ENCODE results near the gene TMPRSS4. TPM values are rescaled to one million over a fixed set of nuclear protein-coding genes. Genes with fewer than 3 reads are reported as not detected.

TMPRSS4 gene
- total and polyA plus RNA-seq, 2 of the 4 experiments (the other 2 are of a cell fraction): not detected

DNA sequence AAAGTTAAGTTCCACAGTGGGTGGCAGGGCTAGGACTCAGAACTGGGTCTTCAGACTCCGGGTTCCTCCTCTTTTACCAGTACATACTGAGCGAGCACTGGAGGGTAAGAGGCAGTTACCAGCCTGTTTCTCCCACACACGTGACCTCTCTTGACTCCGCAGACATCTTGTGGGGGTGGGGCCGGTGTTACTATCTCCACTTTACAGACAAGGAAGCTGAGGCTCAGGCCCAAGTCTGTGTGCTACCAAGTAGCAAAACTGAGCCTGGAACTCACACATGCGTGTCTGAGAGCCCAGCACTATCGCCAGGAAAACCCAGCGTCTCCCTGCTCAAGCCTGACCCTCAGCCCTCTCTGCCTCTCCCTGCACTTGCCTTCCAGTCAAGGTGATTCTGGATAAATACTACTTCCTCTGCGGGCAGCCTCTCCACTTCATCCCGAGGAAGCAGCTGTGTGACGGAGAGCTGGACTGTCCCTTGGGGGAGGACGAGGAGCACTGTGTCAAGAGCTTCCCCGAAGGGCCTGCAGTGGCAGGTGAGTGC, 25.9 kb downstream of the TMPRSS4 start:
- Histone ChIP-seq H4K20me1 (ENCODE audit: insufficient read depth, low read length) (no peaks in the 10 kb centered on the region), H4K5ac (ENCODE audit: low read depth, low read length) (no peak overlapping the region), H3K27ac (ENCODE audit: insufficient read depth, low read length) (no peak overlapping the region), H3K4me2 (ENCODE audit: low read depth, low read length) (no peak overlapping the region), H3K4me1 (ENCODE audit: control insufficient read depth, insufficient read depth, low read length) (no peaks in the 10 kb centered on the region), H3K56ac (ENCODE audit: extremely low read depth, insufficient read depth, low read length) (no peak overlapping the region), H3K36me3 (ENCODE audit: control insufficient read depth, insufficient read depth, low read length) (no peaks in the 10 kb centered on the region), H2BK120ac (ENCODE audit: low read depth, low read length) (no peak overlapping the region), H3K4me3 (ENCODE audit: insufficient read depth, low read depth, low read length) (no peak overlapping the region), H3K9me3 (ENCODE audit: control insufficient read depth, insufficient read depth, low read length) (no peaks in the 10 kb centered on the region), H3K9me1 (ENCODE audit: insufficient read depth, low read length) (no peaks in the 10 kb centered on the region), H3K9ac (ENCODE audit: low read depth, low read length) (no peak overlapping the region), H3K18ac (ENCODE audit: low read depth, low read length) (no peak overlapping the region), H2BK15ac (ENCODE audit: low read depth, low read length) (no peak overlapping the region), H2AK5ac (ENCODE audit: low read depth, low read length) (no peak overlapping the region), H3K79me1 (ENCODE audit: low read depth in 1 of 2, low read length in 2 of 2) (no peaks in the 10 kb centered on the region), H2AFZ (replicated peaks; ENCODE audit: low read length, poor library complexity) (no peak overlapping the region), H3K27me3 (ENCODE audit: control insufficient read depth, insufficient read depth, low read length) (peaks cover 7% of the 10 kb centered on the region; the same call in 1 of the 2 replicates), H2BK20ac (ENCODE audit: low read depth, low read length) (no peak overlapping the region), H3K23ac (ENCODE audit: low read depth, low read length) (no peak overlapping the region), H2AK9ac (replicated peaks; ENCODE audit: low read depth, low read length, poor library complexity) (no peak overlapping the region), H3K14ac (replicated peaks; ENCODE audit: low read depth, low read length) (no peak overlapping the region), H2BK5ac (ENCODE audit: low read depth, low read length, poor library complexity, severe bottlenecking) (no peak overlapping the region), H4K8ac (ENCODE audit: low read depth in 2 of 2, low read length in 2 of 2) (no peak overlapping the region), H3K4ac (ENCODE audit: low read depth, low read length) (no peak overlapping the region), H4K91ac (ENCODE audit: insufficient read depth, low read depth, low read length) (no peak overlapping the region)
- WGBS, 2 experiments (ENCODE audit: extremely low coverage in 2 of 2, insufficient read length in 1 of 2): 53% methylated on average over 3 of the region's 13 CpGs; no CpG with 5 or more reads in 1 of the 2 experiments
- ChIA-PET CTCF (no interaction called here), POLR2A (ENCODE audit: unreplicated experiment) (no interaction called here)
- in situ Hi-C loops (cut with MboI; ENCODE audit: low sequenced_read_pairs): no loop called here
- no TSS peak for BruUV-seq (replicated peaks)
- DNase-seq: no peak
- dilution Hi-C loops (cut with HindIII; ENCODE audit: low sequenced_read_pairs, unreplicated experiment): no loop called here
- no peak for ATAC-seq (ENCODE audit: low read depth)
- intact Hi-C loops (cut with micrococcal nuclease): no loop called here
- TF ChIP-seq, protein P1, sequence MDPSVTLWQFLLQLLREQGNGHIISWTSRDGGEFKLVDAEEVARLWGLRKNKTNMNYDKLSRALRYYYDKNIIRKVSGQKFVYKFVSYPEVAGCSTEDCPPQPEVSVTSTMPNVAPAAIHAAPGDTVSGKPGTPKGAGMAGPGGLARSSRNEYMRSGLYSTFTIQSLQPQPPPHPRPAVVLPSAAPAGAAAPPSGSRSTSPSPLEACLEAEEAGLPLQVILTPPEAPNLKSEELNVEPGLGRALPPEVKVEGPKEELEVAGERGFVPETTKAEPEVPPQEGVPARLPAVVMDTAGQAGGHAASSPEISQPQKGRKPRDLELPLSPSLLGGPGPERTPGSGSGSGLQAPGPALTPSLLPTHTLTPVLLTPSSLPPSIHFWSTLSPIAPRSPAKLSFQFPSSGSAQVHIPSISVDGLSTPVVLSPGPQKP (IDR thresholded peaks at IDR 0.05; ENCODE audit: borderline replicate concordance, low read depth, low read length): no peak
- TF ChIP-seq RAD21 (IDR thresholded peaks at IDR 0.05; ENCODE audit: low read length) (no peak), MAZ (IDR thresholded peaks at IDR 0.05; ENCODE audit: borderline replicate concordance, low read depth, low read length) (no peak), POLR2A (IDR thresholded peaks at IDR 0.05; ENCODE audit: low read depth, low read length) (no peak), BHLHE40 (IDR thresholded peaks at IDR 0.05; ENCODE audit: low read depth, low read length) (no peak), MAFK (IDR thresholded peaks at IDR 0.05; ENCODE audit: low read depth, low read length) (no peak), SMC3 (IDR thresholded peaks at IDR 0.05; ENCODE audit: low read depth, low read length) (no peak), MXI1 (IDR thresholded peaks at IDR 0.05; ENCODE audit: borderline replicate concordance, low read depth, low read length) (no peak), CEBPB (IDR thresholded peaks at IDR 0.05; ENCODE audit: low read depth, low read length) (no peak)
- TF ChIP-seq, protein P2, sequence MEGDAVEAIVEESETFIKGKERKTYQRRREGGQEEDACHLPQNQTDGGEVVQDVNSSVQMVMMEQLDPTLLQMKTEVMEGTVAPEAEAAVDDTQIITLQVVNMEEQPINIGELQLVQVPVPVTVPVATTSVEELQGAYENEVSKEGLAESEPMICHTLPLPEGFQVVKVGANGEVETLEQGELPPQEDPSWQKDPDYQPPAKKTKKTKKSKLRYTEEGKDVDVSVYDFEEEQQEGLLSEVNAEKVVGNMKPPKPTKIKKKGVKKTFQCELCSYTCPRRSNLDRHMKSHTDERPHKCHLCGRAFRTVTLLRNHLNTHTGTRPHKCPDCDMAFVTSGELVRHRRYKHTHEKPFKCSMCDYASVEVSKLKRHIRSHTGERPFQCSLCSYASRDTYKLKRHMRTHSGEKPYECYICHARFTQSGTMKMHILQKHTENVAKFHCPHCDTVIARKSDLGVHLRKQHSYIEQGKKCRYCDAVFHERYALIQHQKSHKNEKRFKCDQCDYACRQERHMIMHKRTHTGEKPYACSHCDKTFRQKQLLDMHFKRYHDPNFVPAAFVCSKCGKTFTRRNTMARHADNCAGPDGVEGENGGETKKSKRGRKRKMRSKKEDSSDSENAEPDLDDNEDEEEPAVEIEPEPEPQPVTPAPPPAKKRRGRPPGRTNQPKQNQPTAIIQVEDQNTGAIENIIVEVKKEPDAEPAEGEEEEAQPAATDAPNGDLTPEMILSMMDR (conservative IDR thresholded peaks at IDR 0.05; ENCODE audit: low read depth, low read length): no peak

Measured in IMR-90 (cell line).